ENCODE results near the gene ANKS1B. TPM values are rescaled to one million over a fixed set of nuclear protein-coding genes. Genes with fewer than 3 reads are reported as not detected.
"Not testable (repeated sequence)": the region's sequence is repeated elsewhere in the genome, so short reads cannot be mapped to it uniquely, and the experiment has no call there.

The ANKS1B gene
- total RNA-seq, 2 donors from 2014 or later, result 1.8 to 2.0 TPM

DNA sequence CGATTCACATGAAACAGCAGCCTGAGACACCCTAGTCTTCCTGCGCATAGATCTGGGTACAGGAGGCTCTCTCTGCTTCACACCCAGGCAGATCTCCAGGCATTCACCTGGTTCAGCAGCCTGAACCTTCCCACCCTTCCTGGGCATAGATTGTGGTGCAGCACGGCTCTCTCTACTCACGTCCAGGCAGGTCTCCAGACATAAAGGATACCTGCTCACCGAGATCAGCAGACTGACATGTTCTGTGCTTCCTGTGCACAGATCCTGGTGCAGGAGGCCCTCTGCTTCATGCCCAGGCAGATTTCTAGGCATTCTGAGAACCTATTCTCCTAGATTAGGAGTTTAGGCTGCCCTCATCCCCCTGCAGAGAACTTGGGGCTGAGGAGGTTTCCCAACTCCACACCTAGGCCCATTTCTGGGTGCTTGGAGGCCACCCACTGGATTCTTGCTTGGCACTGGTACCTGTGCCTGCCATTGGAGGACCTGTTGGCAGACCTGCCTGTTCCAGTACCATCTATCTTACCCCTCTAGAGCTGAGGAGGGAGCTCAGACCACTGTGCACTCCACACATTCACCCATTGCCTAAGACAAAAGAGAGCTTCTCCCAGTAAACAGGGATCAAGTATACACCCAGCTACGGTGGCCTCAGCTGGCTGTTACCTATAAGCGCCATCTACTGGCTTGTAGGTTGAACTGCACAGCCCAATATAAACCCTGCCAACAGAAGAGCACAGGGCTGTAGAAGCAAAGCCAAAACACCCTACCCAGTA is 365.2 kb downstream of the ANKS1B start:
- Mint-ChIP-seq H3K4me1 (no peaks in the 10 kb centered on the region), H3K9me3 (peaks cover 10% of the 10 kb centered on the region), H3K27me3 (no peaks in the 10 kb centered on the region), H3K36me3 (ENCODE audit: low read depth) (no peaks in the 10 kb centered on the region), H3K4me3 (no peak overlapping the region), H3K27ac (no peak overlapping the region)
- ATAC-seq (replicated peaks), result no peak

DNA sequence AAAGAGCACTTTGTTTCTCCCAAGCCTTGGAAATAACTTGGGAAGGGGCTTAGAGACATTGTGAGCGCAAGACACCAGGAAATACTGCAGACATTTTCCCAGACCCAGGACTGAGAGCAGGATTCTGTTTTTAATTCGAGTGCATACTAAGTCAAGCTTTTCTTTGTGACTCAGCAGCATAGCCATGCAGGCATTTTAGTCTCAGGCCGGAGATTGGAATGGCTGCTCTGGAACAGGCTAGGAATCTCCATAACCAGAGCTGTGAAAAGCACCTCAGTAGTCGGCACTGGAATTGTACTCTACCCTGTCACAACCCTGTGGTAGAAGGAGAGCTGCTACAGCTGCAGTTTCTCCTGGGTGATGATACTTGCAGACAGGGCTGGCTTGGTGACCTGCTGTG is 366.1 kb downstream of the ANKS1B start:
- Mint-ChIP-seq H3K27ac (no peak overlapping the region), H3K27me3 (no peaks in the 10 kb centered on the region), H3K36me3 (ENCODE audit: low read depth) (no peaks in the 10 kb centered on the region), H3K9me3 (peaks cover 10% of the 10 kb centered on the region), H3K4me1 (no peaks in the 10 kb centered on the region), H3K4me3 (no peak overlapping the region)
- ATAC-seq (replicated peaks), result no peak

DNA sequence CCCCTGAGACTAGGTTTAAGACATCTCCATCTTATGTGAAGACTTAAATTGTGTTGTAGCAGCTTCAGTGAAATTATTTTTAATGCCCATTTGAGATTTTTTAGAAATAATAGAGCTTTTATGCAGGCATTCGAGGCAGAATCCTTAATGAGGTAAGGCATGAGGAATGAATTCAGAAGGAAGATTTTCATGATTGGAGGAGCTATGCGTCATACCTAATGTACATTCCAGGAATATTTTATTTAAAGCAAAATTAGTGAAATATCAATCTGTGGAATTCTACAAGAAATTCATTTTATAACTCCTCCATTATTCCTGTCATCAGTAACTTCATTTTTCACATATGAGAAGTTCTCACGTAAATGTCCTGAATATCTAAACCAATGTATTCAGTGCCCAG is 373.1 kb downstream of the ANKS1B start:
- no peak overlapping the region for H3K4me3 Mint-ChIP-seq
- no peak for ATAC-seq (replicated peaks)
- no peaks in the 10 kb centered on the region for H3K27me3 Mint-ChIP-seq
- no peak overlapping the region for H3K27ac Mint-ChIP-seq
- H3K9me3 Mint-ChIP-seq, result peaks cover 3% of the 10 kb centered on the region
- H3K4me1 Mint-ChIP-seq, result no peaks in the 10 kb centered on the region
- no peaks in the 10 kb centered on the region for H3K36me3 Mint-ChIP-seq (ENCODE audit: low read depth)

DNA sequence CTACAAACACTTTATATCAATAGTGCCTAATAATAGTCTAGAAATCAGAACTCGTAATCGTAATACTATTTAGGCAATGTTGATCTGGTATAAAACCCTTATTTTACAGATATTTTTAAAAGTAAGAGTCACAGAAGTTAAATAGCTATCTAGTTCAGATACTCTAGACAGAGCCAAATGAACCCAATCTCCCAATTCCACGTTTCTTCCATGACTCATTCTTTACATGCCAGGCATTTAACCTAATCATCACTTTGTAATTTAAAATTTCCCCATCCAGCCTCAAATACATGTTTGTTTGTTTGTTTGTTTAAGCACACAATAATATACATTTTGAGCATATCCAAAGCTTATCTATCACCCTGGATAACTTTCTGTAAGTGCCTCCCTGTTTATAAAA is 373.6 kb downstream of the ANKS1B start:
- H3K4me1 Mint-ChIP-seq, result no peaks in the 10 kb centered on the region
- H3K27ac Mint-ChIP-seq, result no peak overlapping the region
- H3K9me3 Mint-ChIP-seq, result peaks cover 3% of the 10 kb centered on the region
- no peaks in the 10 kb centered on the region for H3K27me3 Mint-ChIP-seq
- no peaks in the 10 kb centered on the region for H3K36me3 Mint-ChIP-seq (ENCODE audit: low read depth)
- ATAC-seq (replicated peaks), result no peak
- H3K4me3 Mint-ChIP-seq, result no peak overlapping the region

DNA sequence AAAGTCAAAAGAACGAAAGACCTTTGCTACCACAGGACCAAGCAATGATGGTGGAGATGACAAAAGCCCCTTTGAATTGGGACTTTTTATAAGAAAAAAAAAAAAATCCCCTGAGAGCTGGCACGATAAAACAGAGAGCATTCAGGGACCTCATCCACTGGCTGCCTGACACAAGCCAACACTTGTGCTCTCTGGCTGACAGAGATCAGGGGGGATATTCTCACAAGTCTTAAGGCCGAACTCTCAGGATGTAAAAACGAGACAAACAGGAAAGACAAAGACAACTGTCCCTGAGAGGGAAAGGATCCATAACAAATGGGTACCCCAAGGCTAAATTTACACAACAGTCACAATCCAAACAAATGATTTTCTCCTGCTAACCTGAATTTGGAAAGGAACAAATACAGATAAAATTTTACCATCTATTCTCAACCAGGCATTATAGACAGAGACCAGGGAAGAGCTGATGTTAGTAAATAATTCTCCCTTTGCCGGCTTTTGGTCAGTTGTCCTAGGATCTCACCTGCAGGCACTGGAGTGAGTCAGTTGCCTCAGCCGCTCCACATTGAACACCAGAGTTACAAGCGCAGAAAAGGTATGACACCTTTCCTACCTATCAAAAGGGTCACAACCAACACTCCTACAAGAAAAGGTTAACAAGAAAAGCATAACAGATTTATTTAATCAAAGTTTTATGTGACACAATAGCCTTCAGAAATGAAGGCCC is 375.1 kb downstream of the ANKS1B start:
- H3K4me3 Mint-ChIP-seq, result no peak overlapping the region
- no peak for ATAC-seq (replicated peaks)
- no peak overlapping the region for H3K27ac Mint-ChIP-seq
- no peaks in the 10 kb centered on the region for H3K36me3 Mint-ChIP-seq (ENCODE audit: low read depth)
- no peaks in the 10 kb centered on the region for H3K4me1 Mint-ChIP-seq
- no peaks in the 10 kb centered on the region for H3K27me3 Mint-ChIP-seq
- peaks cover 3% of the 10 kb centered on the region for H3K9me3 Mint-ChIP-seq

DNA sequence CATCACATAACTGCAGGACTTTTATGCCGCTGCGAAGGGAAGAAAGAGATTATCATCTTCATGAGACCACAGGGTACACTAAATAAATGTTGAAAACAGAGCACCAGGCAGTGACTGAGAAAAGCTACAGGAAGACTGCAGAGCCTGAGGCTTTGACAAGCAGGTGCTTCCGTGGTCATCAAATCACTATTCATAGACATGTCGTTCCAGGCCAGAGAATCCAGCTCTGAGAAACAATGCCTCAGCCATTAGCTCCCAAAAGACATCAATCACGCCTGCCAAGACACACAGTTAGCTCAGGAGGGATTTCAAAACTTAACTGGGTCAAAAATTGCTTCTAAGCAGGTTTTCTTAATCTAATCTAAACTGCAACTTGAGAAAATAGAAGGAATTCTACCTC is 384.3 kb downstream of the ANKS1B start:
- no peak for ATAC-seq (replicated peaks)
- Mint-ChIP-seq H3K9me3 (peaks cover 8% of the 10 kb centered on the region), H3K4me1 (no peaks in the 10 kb centered on the region), H3K27ac (no peak overlapping the region), H3K36me3 (ENCODE audit: low read depth) (no peaks in the 10 kb centered on the region), H3K27me3 (no peaks in the 10 kb centered on the region), H3K4me3 (no peak overlapping the region)

DNA sequence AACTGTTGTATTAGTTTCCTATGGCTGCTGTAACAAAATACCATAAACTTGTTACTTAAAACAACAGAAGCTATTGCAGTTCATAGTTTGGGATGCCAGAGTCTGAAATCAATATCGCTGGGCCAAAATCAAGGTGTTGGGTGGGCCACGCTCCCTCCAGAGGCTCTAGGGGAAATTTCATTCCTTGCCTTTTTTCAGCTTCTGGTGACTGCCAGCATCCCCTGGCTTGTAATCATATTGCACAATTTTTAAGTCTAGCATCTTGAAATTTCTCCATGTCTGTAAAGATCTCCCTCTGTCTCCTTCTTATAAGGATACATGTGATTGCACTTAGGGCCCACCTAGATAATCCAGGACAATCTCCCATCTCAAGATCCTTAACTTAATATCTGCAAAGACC is 386.0 kb downstream of the ANKS1B start:
- no peak for ATAC-seq (replicated peaks)
- H3K36me3 Mint-ChIP-seq (ENCODE audit: low read depth), result no peaks in the 10 kb centered on the region
- H3K4me1 Mint-ChIP-seq, result no peaks in the 10 kb centered on the region
- H3K27me3 Mint-ChIP-seq, result no peaks in the 10 kb centered on the region
- no peak overlapping the region for H3K4me3 Mint-ChIP-seq
- no peak overlapping the region for H3K27ac Mint-ChIP-seq
- peaks cover 8% of the 10 kb centered on the region for H3K9me3 Mint-ChIP-seq

DNA sequence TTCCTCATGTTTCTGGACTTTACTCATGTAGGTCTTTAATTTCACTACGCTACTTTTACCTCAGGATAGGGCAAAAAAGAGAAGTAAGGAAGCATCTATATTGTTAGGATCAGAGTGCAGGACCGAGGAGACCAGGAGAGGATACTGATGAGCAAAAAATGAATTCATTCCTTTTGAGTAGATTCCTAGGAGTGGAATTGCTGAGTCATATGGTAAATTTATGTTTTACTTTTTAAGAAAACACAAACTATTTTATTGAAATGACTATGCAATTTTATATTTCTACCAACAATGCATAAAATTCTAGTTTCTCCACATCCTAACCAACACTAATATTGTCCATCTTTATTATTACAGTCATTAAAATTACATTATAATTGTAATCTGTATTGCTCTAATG is 388.0 kb downstream of the ANKS1B start:
- no peak overlapping the region for H3K4me3 Mint-ChIP-seq
- H3K36me3 Mint-ChIP-seq (ENCODE audit: low read depth), result no peaks in the 10 kb centered on the region
- H3K27me3 Mint-ChIP-seq, result no peaks in the 10 kb centered on the region
- no peak overlapping the region for H3K27ac Mint-ChIP-seq
- no peak for ATAC-seq (replicated peaks)
- H3K9me3 Mint-ChIP-seq, result peaks cover 11% of the 10 kb centered on the region
- no peaks in the 10 kb centered on the region for H3K4me1 Mint-ChIP-seq

DNA sequence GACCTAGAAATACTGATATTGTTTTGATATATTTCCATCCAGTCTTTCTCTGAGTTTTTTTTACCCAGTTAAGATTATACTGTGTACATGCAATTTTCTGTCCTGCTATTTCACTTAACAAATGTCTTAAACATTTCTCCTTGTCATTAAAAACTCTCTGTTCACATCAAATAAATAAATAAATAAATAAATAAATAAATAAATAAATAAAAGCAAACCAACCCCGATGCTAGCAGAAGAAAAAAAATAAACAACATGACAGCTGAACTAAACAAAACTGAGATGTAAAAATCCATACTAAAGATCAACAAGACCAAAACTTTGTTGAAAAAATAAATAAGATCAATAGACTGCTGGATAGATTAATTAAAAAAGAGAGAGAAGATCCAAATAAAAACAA is 407.6 kb downstream of the ANKS1B start:
- ATAC-seq (replicated peaks), result not testable (repeated sequence)

DNA sequence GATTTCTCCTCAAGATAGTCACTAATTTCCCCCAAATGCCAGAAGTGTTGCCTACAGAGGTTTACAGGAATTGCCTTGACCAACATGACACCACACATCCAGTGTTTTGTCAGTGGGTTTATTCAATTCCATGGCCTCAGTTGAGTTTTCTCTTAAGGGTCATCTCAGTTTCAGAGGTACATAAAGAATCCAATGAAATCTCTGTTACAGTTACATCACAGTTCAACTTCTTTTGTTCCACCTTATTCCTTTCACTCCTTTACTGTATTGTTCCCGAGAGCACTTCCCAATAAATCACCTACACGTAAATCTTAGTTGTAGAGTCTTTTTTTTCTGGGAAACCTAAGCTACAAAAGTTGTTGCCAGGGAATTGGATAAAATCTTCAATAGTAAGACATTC is 410.8 kb downstream of the ANKS1B start:
- ATAC-seq (replicated peaks), result no peak
- H3K27ac Mint-ChIP-seq, result no peak overlapping the region
- peaks cover 16% of the 10 kb centered on the region for H3K9me3 Mint-ChIP-seq
- H3K4me3 Mint-ChIP-seq, result no peak overlapping the region
- H3K36me3 Mint-ChIP-seq (ENCODE audit: low read depth), result no peaks in the 10 kb centered on the region
- H3K4me1 Mint-ChIP-seq, result no peaks in the 10 kb centered on the region
- H3K27me3 Mint-ChIP-seq, result no peaks in the 10 kb centered on the region

More for the DNA sequence above, 407.6 kb downstream of the ANKS1B start:
- not testable (repeated sequence) for H3K27ac Mint-ChIP-seq; H3K9me3 Mint-ChIP-seq; H3K27me3 Mint-ChIP-seq; H3K4me1 Mint-ChIP-seq; H3K36me3 Mint-ChIP-seq (ENCODE audit: low read depth); H3K4me3 Mint-ChIP-seq

DNA sequence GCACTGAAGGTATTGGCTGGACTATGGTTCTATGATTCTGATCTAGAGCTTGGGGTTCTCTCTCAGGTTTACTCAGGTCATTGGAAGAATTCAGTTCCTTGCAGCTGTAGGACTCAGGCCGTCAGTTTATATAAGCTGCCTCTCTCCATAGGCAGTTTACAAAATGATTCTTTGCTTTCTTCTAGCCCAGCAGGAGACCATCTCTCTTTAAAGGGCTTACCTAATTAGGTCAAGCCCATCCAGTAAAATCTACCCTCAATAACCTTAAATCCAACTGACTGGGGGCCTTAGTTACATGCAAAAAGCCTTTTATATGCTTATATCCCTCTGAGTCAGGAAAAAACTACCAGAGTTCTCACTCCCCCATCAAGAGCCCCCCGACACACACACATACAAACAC is 417.7 kb downstream of the ANKS1B start:
- no peak overlapping the region for H3K27ac Mint-ChIP-seq
- peaks cover 12% of the 10 kb centered on the region for H3K9me3 Mint-ChIP-seq
- H3K4me3 Mint-ChIP-seq, result no peak overlapping the region
- no peak for ATAC-seq (replicated peaks)
- H3K4me1 Mint-ChIP-seq, result no peaks in the 10 kb centered on the region
- no peaks in the 10 kb centered on the region for H3K36me3 Mint-ChIP-seq (ENCODE audit: low read depth)
- no peaks in the 10 kb centered on the region for H3K27me3 Mint-ChIP-seq

DNA sequence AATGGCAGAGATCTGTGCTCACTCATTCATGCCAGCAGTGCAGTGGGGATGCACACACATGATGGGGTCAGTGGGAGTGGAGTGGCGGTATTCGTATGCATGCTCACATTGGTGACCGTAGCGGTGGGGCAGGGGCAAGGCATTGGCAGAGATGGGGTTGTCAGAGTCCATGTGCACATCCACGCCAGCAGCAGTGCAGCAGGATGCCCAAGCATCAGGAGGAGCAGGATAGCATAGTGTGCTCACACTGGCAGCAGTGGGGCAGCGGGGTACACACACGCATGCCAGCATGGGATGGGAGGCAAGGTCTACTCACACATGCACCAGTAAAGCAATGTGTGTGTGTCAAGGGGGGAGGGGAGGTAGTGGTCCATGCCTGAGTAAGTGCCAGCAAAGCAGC is 426.6 kb downstream of the ANKS1B start:
- no peak for ATAC-seq (replicated peaks)
- Mint-ChIP-seq H3K27ac (no peak overlapping the region), H3K4me3 (no peak overlapping the region), H3K9me3 (peaks cover 11% of the 10 kb centered on the region), H3K27me3 (no peaks in the 10 kb centered on the region), H3K4me1 (no peaks in the 10 kb centered on the region), H3K36me3 (ENCODE audit: low read depth) (no peaks in the 10 kb centered on the region)

DNA sequence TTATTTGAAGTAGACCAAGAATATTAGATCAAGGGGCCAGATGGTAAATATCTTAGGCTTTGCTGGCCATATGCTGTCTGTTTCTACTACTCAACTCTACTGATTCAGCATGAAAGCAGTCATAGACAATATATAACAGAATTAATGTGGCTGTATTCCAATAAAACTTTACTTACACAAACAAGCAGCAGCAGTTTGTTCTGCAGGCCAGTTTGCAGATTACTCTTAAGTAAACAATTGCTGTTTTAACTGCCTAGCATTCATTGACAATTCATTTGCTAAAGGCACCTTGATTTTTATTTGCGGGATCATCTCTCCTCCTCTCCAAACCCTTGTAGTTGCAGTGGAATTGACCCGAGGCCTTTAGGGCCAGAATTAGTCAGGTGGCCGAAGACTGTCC is 431.3 kb downstream of the ANKS1B start:
- peaks cover 21% of the 10 kb centered on the region for H3K9me3 Mint-ChIP-seq
- no peak for ATAC-seq (replicated peaks)
- H3K27ac Mint-ChIP-seq, result no peak overlapping the region
- H3K27me3 Mint-ChIP-seq, result no peaks in the 10 kb centered on the region
- H3K36me3 Mint-ChIP-seq (ENCODE audit: low read depth), result no peaks in the 10 kb centered on the region
- H3K4me1 Mint-ChIP-seq, result no peaks in the 10 kb centered on the region
- H3K4me3 Mint-ChIP-seq, result no peak overlapping the region

DNA sequence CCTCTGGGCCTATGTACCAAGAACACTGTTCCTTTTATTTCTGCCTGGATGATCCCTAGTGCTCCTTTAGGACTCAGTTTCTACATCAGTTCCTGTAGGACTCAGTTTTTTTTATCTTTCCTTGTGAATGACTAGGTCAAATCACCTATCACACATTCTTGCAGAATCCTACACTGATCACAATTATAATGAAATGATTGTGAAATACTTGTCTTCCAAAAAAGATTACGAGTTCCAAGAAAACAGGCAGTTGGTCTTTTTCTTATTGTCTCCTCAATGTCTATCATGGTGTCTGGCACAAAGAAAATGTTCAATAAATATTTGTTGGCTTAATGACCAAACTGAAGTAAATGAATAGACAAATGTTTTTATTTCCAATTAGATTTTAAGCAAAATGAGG is 432.7 kb downstream of the ANKS1B start:
- H3K9me3 Mint-ChIP-seq, result peaks cover 16% of the 10 kb centered on the region
- ATAC-seq (replicated peaks), result no peak
- H3K36me3 Mint-ChIP-seq (ENCODE audit: low read depth), result no peaks in the 10 kb centered on the region
- H3K27me3 Mint-ChIP-seq, result no peaks in the 10 kb centered on the region
- H3K4me1 Mint-ChIP-seq, result no peaks in the 10 kb centered on the region
- H3K27ac Mint-ChIP-seq, result no peak overlapping the region
- H3K4me3 Mint-ChIP-seq, result no peak overlapping the region

DNA sequence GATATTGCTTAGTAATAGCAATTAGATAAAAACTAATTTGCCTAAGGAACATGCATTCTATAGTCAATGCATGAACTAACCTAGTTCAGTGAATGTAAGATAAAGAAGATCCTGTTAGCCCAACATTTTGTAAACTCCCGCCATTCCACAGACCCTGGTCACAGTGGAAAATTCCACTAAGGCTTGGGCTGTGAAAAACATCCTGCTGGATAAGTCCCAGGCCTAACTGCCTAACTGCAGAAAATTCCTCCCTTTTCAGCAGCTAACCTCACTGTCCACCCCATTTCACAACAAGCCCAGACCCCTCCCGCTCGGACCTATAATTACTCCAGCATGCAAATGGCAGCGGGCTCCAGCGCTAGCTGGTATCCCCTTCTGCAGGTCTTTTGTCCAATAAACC is 435.1 kb downstream of the ANKS1B start:
- Mint-ChIP-seq H3K4me3 (no peak overlapping the region), H3K27me3 (no peaks in the 10 kb centered on the region), H3K4me1 (no peaks in the 10 kb centered on the region), H3K9me3 (peaks cover 13% of the 10 kb centered on the region), H3K27ac (no peak overlapping the region), H3K36me3 (ENCODE audit: low read depth) (no peaks in the 10 kb centered on the region)
- no peak for ATAC-seq (replicated peaks)
